GM12878 (cell line): ENCODE results near the gene ARSI.

Experiments
- MXI1 ChIP-seq: fragments of 150-350 bp; IDR thresholded peaks from 2 replicates; pipeline ENCODE4 v1.6.1; 2011; ENCODE audit warnings: low read depth, mild to moderate bottlenecking, inconsistent platforms, low read length, improper control_type of control experiment
- TCF12 ChIP-seq: IDR thresholded peaks from 2 replicates; pipeline ENCODE4 v1.6.1; 2011; ENCODE audit warnings: low read depth, mild to moderate bottlenecking, low read length
- YY1 ChIP-seq: IDR thresholded peaks from 2 replicates; pipeline ENCODE4 v1.6.1; 2011; ENCODE audit warnings: low read depth, mild to moderate bottlenecking, low read length

- TF ChIP-seq TCF12 (no peak), MXI1 (no peak), YY1 (no peak)
These were observed 55.9 kb downstream of the ARSI start for GRCh38 chr5:150246835-150247234.
